Osteoblast (primary cell): ENCODE data around the gene HGFAC. TPM values are rescaled to one million over a fixed set of nuclear protein-coding genes. Genes with fewer than 3 reads are reported as not detected.

Experiments used
- DNase-seq: peaks from one replicate; pipeline ENCODE4 v3.0.0; 2011; ENCODE audit warnings: low spot score, mixed read lengths; ENCODE audit not compliant: insufficient read length; ENCODE audit errors: missing footprints
- H2AFZ ChIP-seq: 2 replicates; pipeline ENCODE4 v1.6.0; 2011; ENCODE audit warnings: mild to moderate bottlenecking, low read length
- H3K27ac ChIP-seq: 2 replicates; pipeline ENCODE4 v1.5.1; 2011; ENCODE audit warnings: mild to moderate bottlenecking, low read depth, low read length, moderate library complexity
- H3K27me3 ChIP-seq: 2 replicates; pipeline ENCODE4 v1.6.0; 2012; ENCODE audit warnings: mild to moderate bottlenecking, control low read depth, inconsistent platforms, low read length, moderate library complexity; ENCODE audit not compliant: insufficient read depth
- H3K36me3 ChIP-seq: 2 replicates; pipeline ENCODE4 v1.5.1; 2011; ENCODE audit warnings: mild to moderate bottlenecking, low read length, control low read depth, moderate library complexity; ENCODE audit not compliant: insufficient read depth
- H3K4me1 ChIP-seq: 2 replicates; pipeline ENCODE4 v1.5.1; 2011; ENCODE audit warnings: mild to moderate bottlenecking, low read length, control low read depth, moderate library complexity; ENCODE audit not compliant: insufficient read depth
- H3K4me2 ChIP-seq: 2 replicates; pipeline ENCODE4 v1.6.0; 2011; ENCODE audit warnings: mild to moderate bottlenecking, low read length; ENCODE audit not compliant: insufficient read depth
- H3K4me3 ChIP-seq: fragments of 200-600 bp; sonication (generic); 3 replicates; pipeline ENCODE4 v1.5.1; 2012; ENCODE audit warnings: mild to moderate bottlenecking, low read length, inconsistent platforms; ENCODE audit not compliant: insufficient read depth
- H3K79me2 ChIP-seq: 2 replicates; pipeline ENCODE4 v1.6.0; 2012; ENCODE audit warnings: mild to moderate bottlenecking, low read length, control low read depth, inconsistent platforms; ENCODE audit not compliant: insufficient read depth
- H3K9me3 ChIP-seq: 2 replicates; pipeline ENCODE4 v1.5.1; 2011; ENCODE audit warnings: low read depth, low read length, control low read depth
- H4K20me1 ChIP-seq: 2 replicates; pipeline ENCODE4 v1.6.0; 2012; ENCODE audit warnings: mild to moderate bottlenecking, low read length, control low read depth; ENCODE audit not compliant: insufficient read depth
- total RNA-seq: library from RNA; depleted of rRNA; stranded (reverse); fragments of >200 nt; gene quantifications from 2 replicates; pipeline ENCODE4 v1.2.3, GENCODE V29; 2012
- TF ChIP-seq, protein P1 (sequence below): IDR thresholded peaks from 2 replicates; pipeline ENCODE4 v1.5.1; 2011; ENCODE audit warnings: mild to moderate bottlenecking, low read depth, low read length, moderate library complexity; ENCODE audit errors: extremely low read depth

Gene HGFAC
- total RNA-seq, 1 donor, result not detected

DNA sequence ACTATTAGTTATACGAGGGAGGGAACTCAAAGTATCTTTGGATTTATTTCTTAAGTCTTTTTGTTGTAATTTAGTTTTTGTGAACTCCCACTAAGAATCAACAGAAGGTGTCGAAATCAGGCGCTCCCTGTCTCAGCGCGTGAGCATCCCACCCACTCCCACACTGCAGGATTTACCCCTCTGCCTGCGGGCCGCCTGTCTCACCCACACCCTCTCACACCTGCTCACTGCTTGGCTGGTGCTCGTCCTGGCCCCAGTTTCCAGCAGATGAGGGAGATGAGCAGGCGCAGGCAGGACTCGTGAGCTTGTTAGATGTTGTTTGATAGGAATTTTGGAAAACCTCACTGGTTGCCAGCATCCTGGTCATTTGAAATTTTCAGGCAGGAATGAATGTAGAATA is 20.8 kb upstream of the HGFAC start:
- Histone ChIP-seq H3K4me2 (no peak overlapping the region), H3K4me3 (no peak overlapping the region), H2AFZ (no peak overlapping the region), H4K20me1 (no peaks in the 10 kb centered on the region), H3K36me3 (no peaks in the 10 kb centered on the region), H3K27me3 (no peaks in the 10 kb centered on the region), H3K27ac (no peak overlapping the region), H3K79me2 (no peaks in the 10 kb centered on the region), H3K4me1 (no peaks in the 10 kb centered on the region), H3K9me3 (no peaks in the 10 kb centered on the region)
- DNase-seq, result no peak
- TF ChIP-seq, protein P1, sequence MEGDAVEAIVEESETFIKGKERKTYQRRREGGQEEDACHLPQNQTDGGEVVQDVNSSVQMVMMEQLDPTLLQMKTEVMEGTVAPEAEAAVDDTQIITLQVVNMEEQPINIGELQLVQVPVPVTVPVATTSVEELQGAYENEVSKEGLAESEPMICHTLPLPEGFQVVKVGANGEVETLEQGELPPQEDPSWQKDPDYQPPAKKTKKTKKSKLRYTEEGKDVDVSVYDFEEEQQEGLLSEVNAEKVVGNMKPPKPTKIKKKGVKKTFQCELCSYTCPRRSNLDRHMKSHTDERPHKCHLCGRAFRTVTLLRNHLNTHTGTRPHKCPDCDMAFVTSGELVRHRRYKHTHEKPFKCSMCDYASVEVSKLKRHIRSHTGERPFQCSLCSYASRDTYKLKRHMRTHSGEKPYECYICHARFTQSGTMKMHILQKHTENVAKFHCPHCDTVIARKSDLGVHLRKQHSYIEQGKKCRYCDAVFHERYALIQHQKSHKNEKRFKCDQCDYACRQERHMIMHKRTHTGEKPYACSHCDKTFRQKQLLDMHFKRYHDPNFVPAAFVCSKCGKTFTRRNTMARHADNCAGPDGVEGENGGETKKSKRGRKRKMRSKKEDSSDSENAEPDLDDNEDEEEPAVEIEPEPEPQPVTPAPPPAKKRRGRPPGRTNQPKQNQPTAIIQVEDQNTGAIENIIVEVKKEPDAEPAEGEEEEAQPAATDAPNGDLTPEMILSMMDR, result no peak

DNA sequence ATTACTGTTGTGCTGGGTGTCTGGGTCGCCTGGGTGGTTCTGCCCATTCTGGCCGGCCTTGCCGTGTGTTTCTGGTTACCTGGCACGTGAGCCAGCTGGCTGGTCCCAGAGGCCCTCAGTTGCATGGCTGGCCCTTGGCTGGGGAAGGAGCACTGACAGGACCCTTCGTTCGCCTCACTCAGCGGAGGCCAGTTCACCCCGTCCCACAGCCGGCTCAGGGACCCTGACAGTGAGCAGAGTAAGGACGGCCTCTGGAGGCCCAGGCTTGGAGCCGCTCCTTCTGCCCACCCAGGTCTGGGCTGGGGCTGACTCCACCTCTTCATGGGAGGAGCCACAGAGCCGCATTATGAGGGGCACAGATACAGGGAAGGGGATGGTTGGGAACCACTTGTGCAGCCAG is 20.3 kb upstream of the HGFAC start:
- Histone ChIP-seq H3K27me3 (no peaks in the 10 kb centered on the region), H3K4me3 (no peak overlapping the region), H3K9me3 (no peaks in the 10 kb centered on the region), H4K20me1 (no peaks in the 10 kb centered on the region), H3K36me3 (no peaks in the 10 kb centered on the region), H3K4me2 (no peak overlapping the region), H3K4me1 (no peaks in the 10 kb centered on the region), H2AFZ (no peak overlapping the region), H3K79me2 (no peaks in the 10 kb centered on the region), H3K27ac (no peak overlapping the region)
- TF ChIP-seq, protein P1, result no peak
- DNase-seq, result no peak

DNA sequence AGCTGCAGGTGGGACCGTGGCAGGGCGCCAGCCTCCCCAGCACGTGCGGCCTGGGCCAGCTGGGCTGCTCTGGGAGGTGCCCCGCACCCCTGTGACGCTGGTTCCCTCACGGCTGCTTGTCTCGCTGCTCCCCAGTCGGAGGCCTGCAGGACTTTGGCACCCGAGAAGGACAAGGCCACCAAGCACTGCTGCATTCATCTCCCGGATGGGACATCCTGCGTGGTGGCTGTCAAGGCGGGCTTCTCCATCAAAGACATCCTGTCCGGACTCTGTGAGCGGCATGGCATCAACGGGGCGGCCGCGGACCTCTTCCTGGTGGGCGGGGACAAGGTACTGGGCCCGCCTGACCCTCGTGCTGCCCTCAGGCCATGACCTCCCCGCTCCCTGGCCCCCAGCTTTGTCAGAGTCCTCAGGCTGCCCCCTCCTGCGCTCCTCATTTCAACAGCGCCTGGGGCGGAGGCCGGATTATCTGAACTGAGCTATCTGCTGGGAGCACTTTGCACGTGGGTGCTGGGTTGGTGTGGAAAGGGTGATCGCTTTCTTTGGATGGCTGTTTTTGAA is 19.4 kb upstream of the HGFAC start:
- no peaks in the 10 kb centered on the region for H3K36me3 ChIP-seq
- no peak overlapping the region for H2AFZ ChIP-seq
- no peaks in the 10 kb centered on the region for H3K9me3 ChIP-seq
- TF ChIP-seq, protein P1, result no peak
- no peak overlapping the region for H3K4me3 ChIP-seq
- H3K27me3 ChIP-seq, result no peaks in the 10 kb centered on the region
- no peak overlapping the region for H3K27ac ChIP-seq
- no peaks in the 10 kb centered on the region for H3K79me2 ChIP-seq
- H4K20me1 ChIP-seq, result no peaks in the 10 kb centered on the region
- H3K4me1 ChIP-seq, result no peaks in the 10 kb centered on the region
- no peak for DNase-seq
- no peak overlapping the region for H3K4me2 ChIP-seq

DNA sequence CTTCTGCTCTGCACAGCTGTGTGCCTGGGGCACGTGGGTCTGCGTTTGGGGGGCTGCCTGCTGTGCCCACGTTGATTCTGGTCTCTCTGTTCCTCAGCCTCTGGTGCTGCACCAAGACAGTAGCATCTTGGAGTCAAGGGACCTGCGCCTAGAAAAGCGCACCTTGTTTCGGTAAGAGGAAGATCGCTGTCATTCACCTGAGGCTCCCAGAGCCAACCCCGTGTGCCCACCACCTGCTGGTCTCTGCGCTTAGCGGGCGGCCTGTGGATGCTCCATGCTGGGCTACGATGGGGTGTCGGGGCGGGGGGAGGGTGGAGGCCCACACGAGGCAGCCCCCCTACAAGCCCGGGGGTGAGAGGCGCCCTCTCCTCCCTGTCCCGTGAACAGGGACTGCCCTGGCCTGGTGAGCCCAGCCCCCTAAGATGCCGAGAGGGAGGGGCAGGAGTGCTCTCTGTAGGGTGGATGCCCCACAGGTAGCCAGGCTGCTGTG is 18.9 kb upstream of the HGFAC start:
- Histone ChIP-seq H3K9me3 (no peaks in the 10 kb centered on the region), H3K27ac (no peak overlapping the region), H3K4me2 (no peak overlapping the region), H3K27me3 (no peaks in the 10 kb centered on the region), H2AFZ (no peak overlapping the region), H3K4me3 (no peak overlapping the region), H3K36me3 (no peaks in the 10 kb centered on the region), H3K79me2 (no peaks in the 10 kb centered on the region), H3K4me1 (no peaks in the 10 kb centered on the region), H4K20me1 (no peaks in the 10 kb centered on the region)
- DNase-seq, result no peak
- TF ChIP-seq, protein P1, result no peak
